Measurements from ENCODE around the gene CLDN9. TPM values are rescaled to one million over a fixed set of nuclear protein-coding genes. Genes with fewer than 3 reads are reported as not detected.

The CLDN9 gene
- total RNA-seq, 1 donor = not detected

DNA sequence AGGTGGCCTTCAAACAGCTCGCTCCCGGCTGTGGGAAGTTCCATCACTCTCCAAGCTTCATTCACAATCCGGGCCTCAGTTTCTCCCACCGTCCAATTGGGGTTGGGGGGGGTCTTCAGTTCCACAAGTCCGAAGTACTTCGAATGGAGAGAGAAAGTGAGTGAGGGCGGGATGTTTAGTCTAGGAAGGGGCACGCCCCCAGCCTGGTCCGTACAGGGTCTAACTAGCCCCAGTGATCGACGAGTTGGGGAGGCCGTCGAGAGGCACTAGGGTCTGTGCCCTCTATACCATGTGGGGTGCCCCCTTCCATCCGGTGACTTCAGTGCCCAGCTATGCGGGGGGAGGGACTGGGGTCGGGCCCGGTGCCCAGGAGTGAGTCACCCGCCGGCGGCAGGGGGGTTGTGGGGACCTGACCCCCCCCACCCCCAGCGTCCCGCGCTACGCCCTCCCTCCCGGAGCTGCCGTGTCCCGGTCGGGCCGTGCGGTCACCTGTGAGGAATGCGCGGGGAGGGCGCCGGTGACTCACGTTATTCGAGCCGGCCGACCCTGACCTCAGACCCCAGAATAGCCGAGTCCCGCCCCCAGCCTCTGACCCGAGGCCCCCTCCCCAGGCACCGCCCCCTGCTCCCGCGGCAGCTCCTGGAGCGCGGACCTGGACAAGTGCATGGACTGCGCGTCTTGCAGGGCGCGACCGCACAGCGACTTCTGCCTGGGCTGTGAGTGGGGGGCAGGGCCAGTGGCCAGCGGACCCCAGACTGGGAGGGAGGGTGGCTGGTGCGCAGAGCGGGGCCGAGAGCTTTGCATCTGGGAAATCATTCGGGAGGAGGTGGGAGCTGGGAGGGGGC lies 8.1 kb downstream of the CLDN9 start:
- no peak overlapping the region for H2AFZ ChIP-seq (ENCODE audit: low read length)
- no peaks in the 10 kb centered on the region for H3K9me3 ChIP-seq (ENCODE audit: low read depth, low read length)
- H3K27me3 ChIP-seq (ENCODE audit: insufficient read depth, low read length) = peaks cover 5% of the 10 kb centered on the region
- peak; percentile 99 for DNase-seq (ENCODE audit: insufficient read length, low spot score, missing footprints)
- H3K27ac ChIP-seq (ENCODE audit: low read depth, low read length) = peak overlapping the region; percentile 98
- H3K4me3 ChIP-seq (ENCODE audit: insufficient read depth, low read length) = peak overlapping the region; percentile 94
- TF ChIP-seq, protein P1, sequence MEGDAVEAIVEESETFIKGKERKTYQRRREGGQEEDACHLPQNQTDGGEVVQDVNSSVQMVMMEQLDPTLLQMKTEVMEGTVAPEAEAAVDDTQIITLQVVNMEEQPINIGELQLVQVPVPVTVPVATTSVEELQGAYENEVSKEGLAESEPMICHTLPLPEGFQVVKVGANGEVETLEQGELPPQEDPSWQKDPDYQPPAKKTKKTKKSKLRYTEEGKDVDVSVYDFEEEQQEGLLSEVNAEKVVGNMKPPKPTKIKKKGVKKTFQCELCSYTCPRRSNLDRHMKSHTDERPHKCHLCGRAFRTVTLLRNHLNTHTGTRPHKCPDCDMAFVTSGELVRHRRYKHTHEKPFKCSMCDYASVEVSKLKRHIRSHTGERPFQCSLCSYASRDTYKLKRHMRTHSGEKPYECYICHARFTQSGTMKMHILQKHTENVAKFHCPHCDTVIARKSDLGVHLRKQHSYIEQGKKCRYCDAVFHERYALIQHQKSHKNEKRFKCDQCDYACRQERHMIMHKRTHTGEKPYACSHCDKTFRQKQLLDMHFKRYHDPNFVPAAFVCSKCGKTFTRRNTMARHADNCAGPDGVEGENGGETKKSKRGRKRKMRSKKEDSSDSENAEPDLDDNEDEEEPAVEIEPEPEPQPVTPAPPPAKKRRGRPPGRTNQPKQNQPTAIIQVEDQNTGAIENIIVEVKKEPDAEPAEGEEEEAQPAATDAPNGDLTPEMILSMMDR (IDR thresholded peaks at IDR 0.05; ENCODE audit: extremely low read depth, low read depth, low read length) = no peak
- H3K4me2 ChIP-seq (ENCODE audit: insufficient read depth, low read length) = peak overlapping the region; percentile 96
- no peaks in the 10 kb centered on the region for H3K79me2 ChIP-seq (ENCODE audit: insufficient read depth, low read length)
- H3K4me1 ChIP-seq (ENCODE audit: insufficient read depth, low read length) = peaks cover 20% of the 10 kb centered on the region
- H4K20me1 ChIP-seq (ENCODE audit: insufficient read depth, low read length) = peaks cover 30% of the 10 kb centered on the region
- peaks cover 15% of the 10 kb centered on the region for H3K36me3 ChIP-seq (ENCODE audit: insufficient read depth, low read length)

- peak overlapping the region; percentile 96 for H3K4me2 ChIP-seq (ENCODE audit: insufficient read depth, low read length)
- H3K36me3 ChIP-seq (ENCODE audit: insufficient read depth, low read length) = peaks cover 23% of the 10 kb centered on the region
- peak overlapping the region; percentile 94 for H3K4me3 ChIP-seq (ENCODE audit: insufficient read depth, low read length)
- peak overlapping the region; percentile 98 for H3K27ac ChIP-seq (ENCODE audit: low read depth, low read length)
- TF ChIP-seq, protein P1 (IDR thresholded peaks at IDR 0.05; ENCODE audit: extremely low read depth, low read depth, low read length) = peak; percentile 28
- DNase-seq (ENCODE audit: insufficient read length, low spot score, missing footprints) = peak; percentile 98
- H3K27me3 ChIP-seq (ENCODE audit: insufficient read depth, low read length) = peaks cover 5% of the 10 kb centered on the region
- no peak overlapping the region for H2AFZ ChIP-seq (ENCODE audit: low read length)
- peaks cover 20% of the 10 kb centered on the region for H3K4me1 ChIP-seq (ENCODE audit: insufficient read depth, low read length)
- no peaks in the 10 kb centered on the region for H3K79me2 ChIP-seq (ENCODE audit: insufficient read depth, low read length)
- H3K9me3 ChIP-seq (ENCODE audit: low read depth, low read length) = no peaks in the 10 kb centered on the region
- peaks cover 32% of the 10 kb centered on the region for H4K20me1 ChIP-seq (ENCODE audit: insufficient read depth, low read length)
These were observed 8.9 kb downstream of the CLDN9 start for GRCh38 chr16:3021449-3022207.

DNA sequence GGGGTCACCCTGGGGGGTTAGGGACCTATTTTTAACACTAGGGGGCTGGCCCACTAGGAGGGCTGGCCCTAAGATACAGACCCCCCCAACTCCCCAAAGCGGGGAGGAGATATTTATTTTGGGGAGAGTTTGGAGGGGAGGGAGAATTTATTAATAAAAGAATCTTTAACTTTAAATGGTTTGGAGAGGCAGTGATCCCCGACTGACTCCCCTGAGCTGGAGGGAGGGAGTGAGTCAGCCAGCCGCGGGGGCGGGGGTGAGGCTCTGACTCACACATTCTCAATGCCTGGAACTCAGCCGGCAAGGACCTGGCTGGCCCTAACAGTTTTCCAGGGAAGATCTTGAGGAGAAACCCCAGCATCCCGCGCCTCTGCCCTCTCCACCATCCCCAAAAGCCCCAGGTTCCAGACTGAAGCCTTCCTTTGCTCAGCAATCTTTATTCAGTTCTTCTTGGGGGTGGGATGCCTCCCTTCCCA lies 9.5 kb downstream of the CLDN9 start:
- peaks cover 24% of the 10 kb centered on the region for H3K36me3 ChIP-seq (ENCODE audit: insufficient read depth, low read length)
- H3K9me3 ChIP-seq (ENCODE audit: low read depth, low read length) = no peaks in the 10 kb centered on the region
- peaks cover 20% of the 10 kb centered on the region for H3K4me1 ChIP-seq (ENCODE audit: insufficient read depth, low read length)
- H2AFZ ChIP-seq (ENCODE audit: low read length) = no peak overlapping the region
- peak overlapping the region; percentile 94 for H3K4me3 ChIP-seq (ENCODE audit: insufficient read depth, low read length)
- DNase-seq (ENCODE audit: insufficient read length, low spot score, missing footprints) = peak; percentile 98
- no peaks in the 10 kb centered on the region for H3K79me2 ChIP-seq (ENCODE audit: insufficient read depth, low read length)
- TF ChIP-seq, protein P1 (IDR thresholded peaks at IDR 0.05; ENCODE audit: extremely low read depth, low read depth, low read length) = no peak
- peaks cover 5% of the 10 kb centered on the region for H3K27me3 ChIP-seq (ENCODE audit: insufficient read depth, low read length)
- peaks cover 32% of the 10 kb centered on the region for H4K20me1 ChIP-seq (ENCODE audit: insufficient read depth, low read length)
- peak overlapping the region; percentile 96 for H3K4me2 ChIP-seq (ENCODE audit: insufficient read depth, low read length)
- H3K27ac ChIP-seq (ENCODE audit: low read depth, low read length) = peak overlapping the region; percentile 98
